K562 (cell line): ENCODE results near the gene MPDZ.

ENCODE experiments used
- NFE2L1 ChIP-seq: fragments of 450-650 bp; IDR thresholded peaks from 2 replicates; pipeline ENCODE4 v1.6.1; 2016; ENCODE audit warnings: missing genetic modification characterization, low read depth, mild to moderate bottlenecking, missing compliant biosample characterization, moderate library complexity, borderline replicate concordance
- SIX5 ChIP-seq, 2 experiments: IDR thresholded peaks; 2 replicates each; pipeline ENCODE4 v1.6.1; 2011; ENCODE audit warnings: low read length in 2 of 2, borderline replicate concordance in 1 of 2, low read depth in 1 of 2, mild to moderate bottlenecking in 1 of 2, moderate library complexity in 1 of 2; ENCODE audit not compliant: insufficient read depth in 1 of 2
- ZC3H11A ChIP-seq: IDR thresholded peaks from 2 replicates; pipeline ENCODE4 v1.6.1; 2012; ENCODE audit warnings: low read depth, low read length, improper control_type of control experiment

DNA sequence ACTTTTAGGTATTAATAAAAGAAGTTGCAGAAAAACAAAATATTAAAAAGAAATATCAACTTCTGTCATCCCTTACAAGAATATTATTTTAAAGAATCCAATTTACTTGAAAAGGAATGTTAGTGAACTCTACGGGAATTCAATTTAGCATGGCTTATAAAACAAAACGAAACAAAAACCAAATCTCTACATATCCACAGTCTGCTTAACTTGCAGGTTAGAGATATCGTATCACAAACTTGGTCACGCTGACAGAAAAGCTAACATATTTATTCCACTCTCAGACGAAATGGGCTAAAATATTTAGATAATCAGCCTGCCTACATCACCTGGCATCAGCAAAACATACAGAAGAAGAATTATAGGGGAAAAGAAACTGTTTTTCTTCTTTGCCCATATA, 92.7 kb downstream of the MPDZ start:
- TF ChIP-seq ZC3H11A = no peak
- no peak for TF ChIP-seq SIX5 (IDR thresholded peaks at IDR 0.05; ENCODE audit: borderline replicate concordance in 1 of 2, insufficient read depth in 1 of 2, low read depth in 1 of 2, low read length in 2 of 2)
- TF ChIP-seq NFE2L1 (tag) = no peak
